ENCODE data around the gene PLA2G6. TPM values are rescaled to one million over a fixed set of nuclear protein-coding genes. Genes with fewer than 3 reads are reported as not detected.

Gene PLA2G6
- total and polyA plus RNA-seq, 2 of the 4 experiments (the other 2 are of a cell fraction): 6.1 to 10.3 TPM

GRCh38 chr22:38208551-38208968 lies 26.9 kb upstream of the PLA2G6 start:
- no peak overlapping the region for H4K8ac ChIP-seq (ENCODE audit: low read depth in 2 of 2, low read length in 2 of 2)
- no peak overlapping the region for H2BK20ac ChIP-seq (ENCODE audit: low read depth, low read length)
- peak overlapping the region; percentile 59 for H2AFZ ChIP-seq (replicated peaks; ENCODE audit: low read length, poor library complexity)
- no peak overlapping the region for H3K27ac ChIP-seq (ENCODE audit: insufficient read depth, low read length)
- peaks cover 25% of the 10 kb centered on the region for H3K4me1 ChIP-seq (ENCODE audit: control insufficient read depth, insufficient read depth, low read length)
- H3K9me1 ChIP-seq (ENCODE audit: insufficient read depth, low read length): peaks cover 44% of the 10 kb centered on the region
- no peak overlapping the region for H3K23ac ChIP-seq (ENCODE audit: low read depth, low read length)
- TF ChIP-seq MAZ (IDR thresholded peaks at IDR 0.05; ENCODE audit: borderline replicate concordance, low read depth, low read length): no peak
- no peak for TF ChIP-seq SMC3 (IDR thresholded peaks at IDR 0.05; ENCODE audit: low read depth, low read length)
- no peak for TF ChIP-seq POLR2A (IDR thresholded peaks at IDR 0.05; ENCODE audit: low read depth, low read length)
- TF ChIP-seq FOS (IDR thresholded peaks at IDR 0.05; ENCODE audit: low read depth, low read length): no peak
- TF ChIP-seq CTCF (conservative IDR thresholded peaks at IDR 0.05; ENCODE audit: low read depth, low read length): no peak
- no peak for TF ChIP-seq RCOR1 (IDR thresholded peaks at IDR 0.05; ENCODE audit: insufficient replicate concordance, low read length)
- TF ChIP-seq MXI1 (IDR thresholded peaks at IDR 0.05; ENCODE audit: borderline replicate concordance, low read depth, low read length): no peak
- TF ChIP-seq USF2 (IDR thresholded peaks at IDR 0.05; ENCODE audit: low read depth, low read length): no peak
- TF ChIP-seq BHLHE40 (IDR thresholded peaks at IDR 0.05; ENCODE audit: low read depth, low read length): no peak
- TF ChIP-seq RAD21 (IDR thresholded peaks at IDR 0.05; ENCODE audit: low read length): no peak
- TF ChIP-seq NFE2L2 (IDR thresholded peaks at IDR 0.05; ENCODE audit: low read depth, low read length): no peak
- no peak for TF ChIP-seq ELK1 (IDR thresholded peaks at IDR 0.05; ENCODE audit: borderline replicate concordance, low read depth, low read length)
- no peak for TF ChIP-seq MAFK (IDR thresholded peaks at IDR 0.05; ENCODE audit: low read depth, low read length)
- TF ChIP-seq CEBPB (IDR thresholded peaks at IDR 0.05; ENCODE audit: low read depth, low read length): no peak
- no peak for TF ChIP-seq CHD1 (IDR thresholded peaks at IDR 0.05; ENCODE audit: low read depth, low read length)
- H3K27me3 ChIP-seq (ENCODE audit: control insufficient read depth, insufficient read depth, low read length): no peaks in the 10 kb centered on the region
- H3K56ac ChIP-seq (ENCODE audit: extremely low read depth, insufficient read depth, low read length): no peak overlapping the region
- 80% methylated on average over 1 of the region's 6 CpGs; no CpG with 5 or more reads in 1 of the 2 experiments for WGBS, 2 experiments (ENCODE audit: extremely low coverage in 2 of 2, insufficient read length in 1 of 2)
- peak overlapping the region; percentile 2 for H2AK9ac ChIP-seq (replicated peaks; ENCODE audit: low read depth, low read length, poor library complexity)
- no peak overlapping the region for H4K91ac ChIP-seq (ENCODE audit: insufficient read depth, low read depth, low read length)
- in situ Hi-C loops (cut with MboI; ENCODE audit: low sequenced_read_pairs) (no loop called here), intact Hi-C loops (cut with micrococcal nuclease) (no loop called here), dilution Hi-C loops (cut with HindIII; ENCODE audit: low sequenced_read_pairs, unreplicated experiment) (no loop called here)
- H3K9me3 ChIP-seq (ENCODE audit: control insufficient read depth, insufficient read depth, low read length): no peaks in the 10 kb centered on the region
- DNase-seq (no peak), ATAC-seq (ENCODE audit: low read depth) (no peak)
- no peak overlapping the region for H3K18ac ChIP-seq (ENCODE audit: low read depth, low read length)
- CTCF ChIA-PET: no interaction called here
- no peak overlapping the region; the same call in 1 of the 2 replicates for H3K4ac ChIP-seq (ENCODE audit: low read depth, low read length)
- no TSS peak for BruUV-seq (replicated peaks)
- H2BK120ac ChIP-seq (ENCODE audit: low read depth, low read length): no peak overlapping the region
- H4K20me1 ChIP-seq (ENCODE audit: insufficient read depth, low read length): peaks cover 91% of the 10 kb centered on the region
- H2BK5ac ChIP-seq (ENCODE audit: low read depth, low read length, poor library complexity, severe bottlenecking): peak overlapping the region; percentile 12
- no peak overlapping the region for H3K4me3 ChIP-seq (ENCODE audit: insufficient read depth, low read depth, low read length)
- H3K14ac ChIP-seq (replicated peaks; ENCODE audit: low read depth, low read length): no peak overlapping the region
- H2BK15ac ChIP-seq (ENCODE audit: low read depth, low read length): no peak overlapping the region
- H3K36me3 ChIP-seq (ENCODE audit: control insufficient read depth, insufficient read depth, low read length): peaks cover 3% of the 10 kb centered on the region; the same call in 1 of the 2 replicates
- H3K9ac ChIP-seq (ENCODE audit: low read depth, low read length): no peak overlapping the region
- no peak overlapping the region for H3K4me2 ChIP-seq (ENCODE audit: low read depth, low read length)
- H4K5ac ChIP-seq (ENCODE audit: low read depth, low read length): no peak overlapping the region
- H2AK5ac ChIP-seq (ENCODE audit: low read depth, low read length): no peak overlapping the region
- POLR2A ChIA-PET (ENCODE audit: unreplicated experiment): no interaction called here
- H3K79me1 ChIP-seq (ENCODE audit: low read depth in 1 of 2, low read length in 2 of 2): peaks cover 13 to 85% of the 10 kb centered on the region in 2 experiments

All from IMR-90 (cell line).